ENCODE data around the gene VWA3B. TPM values are rescaled to one million over a fixed set of nuclear protein-coding genes. Genes with fewer than 3 reads are reported as not detected.

Gene VWA3B
- 0.08 and 0.16 TPM in 2 replicates for total RNA-seq

GRCh38 chr2:98086491-98087446 is at the start of gene VWA3B:
Gene VWA3B (plus strand): TSS chr2:98087167. CDS start chr2:98093093, 5,926 bp downstream.

GRCh38 chr2:98346311-98347236 is 259.6 kb downstream of the VWA3B start, which contains the start of gene CNGA3:
Gene CNGA3 (plus strand): TSS chr2:98346456. CDS start chr2:98369976, 23,520 bp downstream.

Other genes with a start within 250 kb of the VWA3B start
- gene TMEM131, start 91.2 kb upstream of the VWA3B start, total RNA-seq = 20.8 and 21.9 TPM in 2 replicates

Measured in hair follicular keratinocyte (primary cell).